ENCODE results near the gene STXBP2. TPM values are rescaled to one million over a fixed set of nuclear protein-coding genes. Genes with fewer than 3 reads are reported as not detected.
A peak's percentile ranks its signal among the peaks of the same experiment; 100 is the strongest.

The STXBP2 gene
- total RNA-seq, 3 donors from 2014 or later = 114 to 209 (median 183) TPM

DNA sequence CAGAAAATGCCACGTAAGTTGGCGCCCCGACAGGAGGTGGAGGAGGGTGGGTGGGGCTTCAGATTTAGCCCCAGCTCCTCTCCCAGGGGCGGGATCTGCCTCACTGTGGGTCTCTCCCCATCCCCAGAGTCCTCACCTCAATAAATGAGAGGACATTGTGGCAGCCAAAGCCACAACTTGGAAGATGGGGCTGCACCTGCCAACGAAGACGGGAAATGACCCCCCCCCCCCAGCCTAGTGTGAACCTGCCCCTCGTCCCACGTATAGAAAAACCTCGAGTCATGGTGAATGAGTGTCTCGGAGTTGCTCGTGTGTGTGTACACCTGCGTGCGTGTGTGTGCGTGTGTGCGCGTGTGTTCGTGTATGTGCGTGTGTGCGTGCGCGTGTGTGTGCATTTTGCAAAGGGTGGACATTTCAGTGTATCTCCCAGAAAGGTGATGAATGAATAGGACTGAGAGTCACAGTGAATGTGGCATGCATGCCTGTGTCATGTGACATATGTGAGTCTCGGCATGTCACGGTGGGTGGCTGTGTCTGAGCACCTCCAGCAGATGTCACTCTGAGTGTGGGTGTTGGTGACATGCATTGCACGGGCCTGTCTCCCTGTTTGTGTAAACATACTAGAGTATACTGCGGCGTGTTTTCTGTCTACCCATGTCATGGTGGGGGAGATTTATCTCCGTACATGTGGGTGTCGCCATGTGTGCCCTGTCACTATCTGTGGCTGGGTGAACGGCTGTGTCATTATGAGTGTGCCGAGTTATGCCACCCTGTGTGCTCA lies 42.3 kb downstream of the STXBP2 start:
- Histone ChIP-seq H3K4me3 (no peak overlapping the region), H3K9me3 (no peaks in the 10 kb centered on the region), H3K4me1 (ENCODE audit: low read depth) (peaks cover 10% of the 10 kb centered on the region), H3K36me3 (ENCODE audit: low read depth) (no peaks in the 10 kb centered on the region)
- DNase-seq = peak in 2 of 3 donors; percentile 51 to 55
- intact Hi-C loops (cut with DNase I, micrococcal nuclease) = no loop called here
- ATAC-seq = peak; percentile 46
- TF ChIP-seq, protein P1, sequence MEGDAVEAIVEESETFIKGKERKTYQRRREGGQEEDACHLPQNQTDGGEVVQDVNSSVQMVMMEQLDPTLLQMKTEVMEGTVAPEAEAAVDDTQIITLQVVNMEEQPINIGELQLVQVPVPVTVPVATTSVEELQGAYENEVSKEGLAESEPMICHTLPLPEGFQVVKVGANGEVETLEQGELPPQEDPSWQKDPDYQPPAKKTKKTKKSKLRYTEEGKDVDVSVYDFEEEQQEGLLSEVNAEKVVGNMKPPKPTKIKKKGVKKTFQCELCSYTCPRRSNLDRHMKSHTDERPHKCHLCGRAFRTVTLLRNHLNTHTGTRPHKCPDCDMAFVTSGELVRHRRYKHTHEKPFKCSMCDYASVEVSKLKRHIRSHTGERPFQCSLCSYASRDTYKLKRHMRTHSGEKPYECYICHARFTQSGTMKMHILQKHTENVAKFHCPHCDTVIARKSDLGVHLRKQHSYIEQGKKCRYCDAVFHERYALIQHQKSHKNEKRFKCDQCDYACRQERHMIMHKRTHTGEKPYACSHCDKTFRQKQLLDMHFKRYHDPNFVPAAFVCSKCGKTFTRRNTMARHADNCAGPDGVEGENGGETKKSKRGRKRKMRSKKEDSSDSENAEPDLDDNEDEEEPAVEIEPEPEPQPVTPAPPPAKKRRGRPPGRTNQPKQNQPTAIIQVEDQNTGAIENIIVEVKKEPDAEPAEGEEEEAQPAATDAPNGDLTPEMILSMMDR (IDR thresholded peaks at IDR 0.05) = no peak

DNA sequence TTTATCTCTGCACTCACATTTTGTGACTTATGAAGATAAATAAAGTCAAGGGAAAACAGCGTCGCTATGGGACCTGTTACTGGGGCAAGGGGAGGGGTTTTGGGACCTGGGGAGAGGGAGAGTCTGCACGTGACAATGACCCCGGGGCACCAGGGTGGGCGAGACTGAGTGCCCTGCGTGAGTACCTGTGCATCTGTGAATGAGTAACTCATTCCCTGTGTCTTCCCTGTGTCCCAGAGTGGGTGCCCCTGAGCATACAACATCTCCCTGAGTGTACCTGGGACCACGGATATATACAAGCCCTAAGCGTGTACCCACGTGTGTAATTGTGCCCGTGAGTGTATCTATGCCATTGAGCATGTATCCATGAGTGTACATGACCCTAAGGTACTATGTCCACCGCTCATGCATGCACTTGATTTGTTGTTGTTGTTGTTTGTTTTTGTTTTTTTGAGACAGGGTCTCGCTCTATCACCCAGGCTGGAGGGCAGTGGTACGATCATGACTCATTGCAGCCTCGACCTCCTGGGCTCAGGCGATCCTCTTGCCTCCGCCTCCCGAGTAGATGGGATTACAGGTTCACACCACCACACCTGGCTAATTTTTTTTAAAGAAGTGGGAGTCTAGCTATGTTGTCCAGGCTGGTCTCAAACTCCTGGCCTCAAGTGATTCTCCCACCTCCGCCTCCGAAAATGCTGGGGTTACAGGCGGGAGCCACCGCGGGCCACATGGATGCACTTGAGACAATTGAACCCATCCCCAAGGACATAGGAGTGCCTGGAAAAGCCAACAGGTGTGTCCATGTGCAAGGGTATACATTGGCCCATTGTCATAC lies 43.1 kb downstream of the STXBP2 start:
- Histone ChIP-seq H3K36me3 (ENCODE audit: low read depth) (no peaks in the 10 kb centered on the region), H3K4me1 (ENCODE audit: low read depth) (peaks cover 10% of the 10 kb centered on the region), H3K4me3 (no peak overlapping the region), H3K9me3 (no peaks in the 10 kb centered on the region)
- ATAC-seq (no peak), DNase-seq (no peak)
- TF ChIP-seq, protein P1 (IDR thresholded peaks at IDR 0.05) = no peak
- intact Hi-C loops (cut with DNase I, micrococcal nuclease) = loop anchor here in 1 of 2 donors (5.0 to 10.0 kb wide), 2 partner anchors 113 to 115 kb away; no protein-coding TSS in a partner anchor

DNA sequence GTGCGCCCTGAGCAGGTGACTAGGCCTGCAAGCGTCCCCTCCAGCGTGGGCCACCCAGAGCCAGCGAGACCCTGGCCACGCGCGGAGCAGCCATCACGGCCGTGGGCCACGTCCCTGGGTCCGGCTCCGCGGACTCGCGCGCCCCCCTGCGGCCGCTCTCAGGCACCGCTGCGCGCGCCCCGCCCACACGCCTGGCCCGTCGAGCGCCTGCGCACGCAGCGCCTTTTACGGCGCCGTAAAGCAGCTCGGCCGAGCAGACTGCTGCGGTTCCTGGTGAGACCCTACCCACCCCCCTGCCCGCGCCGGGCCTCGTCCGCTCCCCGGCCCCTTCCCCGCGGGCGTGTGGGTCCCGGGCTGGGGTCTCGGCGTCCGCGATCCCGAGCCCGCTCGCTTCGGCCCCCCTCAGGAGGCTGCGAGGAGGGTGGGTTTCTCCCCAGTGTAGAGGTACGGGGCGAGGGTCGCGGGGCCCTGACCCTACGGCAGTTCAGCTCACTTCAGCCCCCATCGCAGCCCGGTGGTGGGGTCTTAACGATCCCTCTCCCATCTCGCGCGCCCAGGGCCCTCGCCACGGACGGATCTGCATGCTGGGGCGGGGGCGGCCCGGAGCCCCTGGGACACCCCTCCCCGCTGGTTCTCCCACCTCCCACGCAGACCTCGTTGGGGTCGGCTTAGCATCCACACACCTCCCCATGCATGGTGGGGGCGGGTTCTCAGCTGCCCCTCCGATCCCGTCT lies 43.9 kb downstream of the STXBP2 start, which contains the start of gene TRAPPC5:
Gene TRAPPC5, plus strand, starts transcription at position 228 of the 734 bp plus-strand sequence. CDS start 1,421 bp downstream, outside the sequence.
- TF ChIP-seq, protein P1 (IDR thresholded peaks at IDR 0.05) = peak; percentile 95
- ATAC-seq = peak; percentile 97

DNA sequence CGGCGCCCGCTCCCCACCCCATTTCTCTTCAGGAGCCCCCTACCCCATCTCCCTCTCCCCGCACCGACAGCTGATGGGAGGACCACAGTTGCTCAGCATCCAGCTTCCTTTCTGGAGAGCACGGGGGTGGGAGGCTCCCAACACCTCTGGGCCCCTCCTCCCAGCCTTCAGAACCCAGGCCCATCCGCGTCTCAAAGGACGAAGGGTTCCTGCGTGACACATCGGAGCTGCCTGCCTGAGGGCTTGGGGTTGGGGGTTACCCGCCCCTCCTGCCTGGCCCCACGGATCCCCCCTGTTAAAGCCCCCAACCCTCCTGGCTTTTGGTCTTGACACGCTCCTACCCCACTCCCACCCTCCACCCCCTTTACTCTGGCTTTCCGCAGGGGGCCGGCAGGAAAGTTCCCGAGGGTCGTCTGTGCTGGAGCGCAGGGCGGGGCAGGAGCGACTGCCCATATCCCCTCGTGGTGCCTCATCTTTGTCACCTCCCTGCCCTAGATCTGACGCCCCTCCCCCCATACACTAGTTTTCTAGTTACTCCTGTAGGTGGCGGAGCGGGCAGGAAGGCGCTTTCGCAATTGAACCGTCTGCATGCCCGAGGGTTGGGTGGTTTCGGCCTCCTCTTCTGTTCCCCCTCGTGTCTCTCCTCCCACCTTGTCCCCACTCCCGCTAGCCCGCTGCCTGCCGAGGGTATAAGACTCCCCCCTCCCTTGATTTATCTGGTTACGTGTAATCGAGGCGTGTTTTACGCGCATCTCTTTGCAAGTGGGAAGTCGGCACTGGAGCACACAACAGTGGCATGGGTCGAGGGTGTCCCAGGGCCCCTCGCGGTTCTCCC lies 44.6 kb downstream of the STXBP2 start:
- Histone ChIP-seq H3K4me3 (peak overlapping the region; percentile 100), H3K9me3 (no peaks in the 10 kb centered on the region), H3K36me3 (ENCODE audit: low read depth) (no peaks in the 10 kb centered on the region), H3K4me1 (ENCODE audit: low read depth) (peaks cover 10% of the 10 kb centered on the region)
- peak; percentile 72 to 88 (median 88) for DNase-seq
- intact Hi-C loops (cut with DNase I, micrococcal nuclease) = loop anchor here in 1 of 2 donors (5.0 to 10.0 kb wide), 2 partner anchors 113 to 114 kb away; no protein-coding TSS in a partner anchor
- ATAC-seq = peak; percentile 69
- TF ChIP-seq, protein P1 (IDR thresholded peaks at IDR 0.05) = no peak

More for the DNA sequence above, 43.9 kb downstream of the STXBP2 start, which contains the start of gene TRAPPC5:
- Histone ChIP-seq H3K4me3 (peak within 1 kb of the TSS; percentile 100), H3K4me1 (ENCODE audit: low read depth) (peaks cover 10% of the 10 kb centered on the region), H3K36me3 (ENCODE audit: low read depth) (no peaks in the 10 kb centered on the region), H3K9me3 (no peaks in the 10 kb centered on the region)
- intact Hi-C loops (cut with DNase I, micrococcal nuclease) = loop anchor here in 1 of 2 donors (5.0 to 10.0 kb wide), 2 partner anchors 113 to 114 kb away; no protein-coding TSS in a partner anchor
- peak; percentile 90 to 94 (median 92) for DNase-seq

Measured in mucosa of descending colon (tissue), 3 donors.